Cardiac muscle cell (in vitro differentiated cells and primary cell): ENCODE data around the gene MIPEP. TPM values are rescaled to one million over a fixed set of nuclear protein-coding genes. Genes with fewer than 3 reads are reported as not detected.

ENCODE experiments used
- DNase-seq, 2 donors: peaks; one replicate each; pipeline versions ENCODE4 v3.0.0 to v3.0.0-alpha.2; 2010 to 2017; ENCODE audit warnings: low read depth in 1 of 2, low spot score in 1 of 2
- H3K27ac ChIP-seq: fragments of 200-600 bp; sonication (generic); 2 replicates; pipeline ENCODE4 v1.5.1; 2016
- H3K27me3 ChIP-seq: fragments of 200-600 bp; sonication (generic); 2 replicates; pipeline ENCODE4 v1.6.0; 2016; ENCODE audit warnings: control low read depth
- H3K36me3 ChIP-seq: fragments of 200-600 bp; sonication (generic); 2 replicates; pipeline ENCODE4 v1.5.1; 2016; ENCODE audit warnings: control low read depth
- H3K4me1 ChIP-seq: fragments of 200-600 bp; sonication (generic); 2 replicates; pipeline ENCODE4 v1.8.1; 2017; ENCODE audit warnings: low read depth, mild to moderate bottlenecking, mixed run types
- H3K4me3 ChIP-seq: fragments of 200-600 bp; sonication (generic); 2 replicates; pipeline ENCODE4 v1.5.1; 2016; ENCODE audit warnings: mild to moderate bottlenecking
- H3K9me3 ChIP-seq: fragments of 200-600 bp; sonication (generic); 2 replicates; pipeline ENCODE4 v1.5.1; 2017; ENCODE audit warnings: low read depth, mild to moderate bottlenecking, control low read depth
- polyA plus RNA-seq: library from polyadenylated mRNA; unstranded; fragments of >200 nt; fragmentation: Nextera tagmentation; extraction: Ambion mirVana; gene quantifications from 2 replicates; pipeline ENCODE4 v1.2.1, GENCODE V29; 2016
- total RNA-seq: library from RNA; depleted of rRNA; stranded (reverse); fragments of >200 nt; gene quantifications from 2 replicates; pipeline ENCODE4 v1.2.3, GENCODE V29; 2016
- TF ChIP-seq, protein P1 (sequence below): IDR thresholded peaks from 2 replicates; pipeline ENCODE4 v1.5.1; 2012; ENCODE audit warnings: low read depth, mild to moderate bottlenecking, low read length

The MIPEP gene
- total and polyA plus RNA-seq, 2 experiments from 2014 or later, result 12.5 to 22.9 TPM

DNA sequence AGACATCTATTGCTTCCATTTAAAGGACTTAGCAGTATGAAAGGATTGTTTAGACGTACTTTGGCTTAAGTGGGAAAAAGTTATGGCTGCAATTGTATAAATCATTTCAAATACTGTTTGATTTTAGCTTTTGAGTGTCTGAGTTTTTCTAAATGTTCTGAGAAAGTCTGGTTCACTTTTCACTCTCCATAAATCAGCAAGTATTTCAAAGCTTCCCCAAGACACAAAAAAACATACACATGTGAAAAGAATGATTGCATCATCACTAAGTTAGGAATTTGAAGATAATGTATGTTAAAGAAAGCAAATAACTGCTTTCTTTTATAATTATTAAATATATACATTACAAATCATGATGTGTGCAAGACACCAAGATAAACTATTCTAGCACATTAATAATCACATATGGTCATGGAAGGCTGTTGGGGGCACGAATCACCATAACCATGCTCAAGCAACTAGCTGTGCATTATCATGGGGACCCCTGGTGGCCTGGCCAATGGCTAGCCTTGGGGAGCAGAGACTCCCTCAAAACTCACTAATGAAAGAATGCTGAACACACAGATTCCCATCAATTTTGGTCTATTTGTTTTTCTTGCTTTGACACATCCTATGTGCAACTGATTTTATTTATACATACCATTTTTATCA, 111.1 kb downstream of the MIPEP start:
- no peak for DNase-seq
- H3K9me3 ChIP-seq, result no peaks in the 10 kb centered on the region
- TF ChIP-seq, protein P1, sequence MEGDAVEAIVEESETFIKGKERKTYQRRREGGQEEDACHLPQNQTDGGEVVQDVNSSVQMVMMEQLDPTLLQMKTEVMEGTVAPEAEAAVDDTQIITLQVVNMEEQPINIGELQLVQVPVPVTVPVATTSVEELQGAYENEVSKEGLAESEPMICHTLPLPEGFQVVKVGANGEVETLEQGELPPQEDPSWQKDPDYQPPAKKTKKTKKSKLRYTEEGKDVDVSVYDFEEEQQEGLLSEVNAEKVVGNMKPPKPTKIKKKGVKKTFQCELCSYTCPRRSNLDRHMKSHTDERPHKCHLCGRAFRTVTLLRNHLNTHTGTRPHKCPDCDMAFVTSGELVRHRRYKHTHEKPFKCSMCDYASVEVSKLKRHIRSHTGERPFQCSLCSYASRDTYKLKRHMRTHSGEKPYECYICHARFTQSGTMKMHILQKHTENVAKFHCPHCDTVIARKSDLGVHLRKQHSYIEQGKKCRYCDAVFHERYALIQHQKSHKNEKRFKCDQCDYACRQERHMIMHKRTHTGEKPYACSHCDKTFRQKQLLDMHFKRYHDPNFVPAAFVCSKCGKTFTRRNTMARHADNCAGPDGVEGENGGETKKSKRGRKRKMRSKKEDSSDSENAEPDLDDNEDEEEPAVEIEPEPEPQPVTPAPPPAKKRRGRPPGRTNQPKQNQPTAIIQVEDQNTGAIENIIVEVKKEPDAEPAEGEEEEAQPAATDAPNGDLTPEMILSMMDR, result peak; percentile 29

DNA sequence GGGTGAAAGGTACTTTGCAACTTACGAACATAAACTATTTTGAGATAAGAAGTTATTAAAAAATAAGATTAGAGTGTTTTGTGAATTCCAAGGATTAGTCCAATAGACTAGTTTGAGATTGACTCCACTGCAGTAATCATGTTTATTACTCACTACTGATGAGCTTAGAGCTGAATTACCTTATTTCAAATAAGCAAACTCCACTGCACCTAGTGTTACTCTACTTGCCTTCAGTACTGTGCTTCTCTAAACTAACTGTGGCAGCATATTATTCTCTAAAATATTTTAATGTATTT, 111.7 kb downstream of the MIPEP start:
- Histone ChIP-seq H3K27ac (no peak overlapping the region), H3K27me3 (no peaks in the 10 kb centered on the region), H3K4me1 (peaks cover 3% of the 10 kb centered on the region), H3K4me3 (no peak overlapping the region), H3K36me3 (no peaks in the 10 kb centered on the region), H3K9me3 (no peaks in the 10 kb centered on the region)
- no peak for DNase-seq
- TF ChIP-seq, protein P1, result no peak

More for the DNA sequence above, 111.1 kb downstream of the MIPEP start:
- H3K36me3 ChIP-seq, result no peaks in the 10 kb centered on the region
- H3K27ac ChIP-seq, result no peak overlapping the region
- H3K4me3 ChIP-seq, result no peak overlapping the region
- H3K27me3 ChIP-seq, result no peaks in the 10 kb centered on the region
- H3K4me1 ChIP-seq, result no peaks in the 10 kb centered on the region

DNA sequence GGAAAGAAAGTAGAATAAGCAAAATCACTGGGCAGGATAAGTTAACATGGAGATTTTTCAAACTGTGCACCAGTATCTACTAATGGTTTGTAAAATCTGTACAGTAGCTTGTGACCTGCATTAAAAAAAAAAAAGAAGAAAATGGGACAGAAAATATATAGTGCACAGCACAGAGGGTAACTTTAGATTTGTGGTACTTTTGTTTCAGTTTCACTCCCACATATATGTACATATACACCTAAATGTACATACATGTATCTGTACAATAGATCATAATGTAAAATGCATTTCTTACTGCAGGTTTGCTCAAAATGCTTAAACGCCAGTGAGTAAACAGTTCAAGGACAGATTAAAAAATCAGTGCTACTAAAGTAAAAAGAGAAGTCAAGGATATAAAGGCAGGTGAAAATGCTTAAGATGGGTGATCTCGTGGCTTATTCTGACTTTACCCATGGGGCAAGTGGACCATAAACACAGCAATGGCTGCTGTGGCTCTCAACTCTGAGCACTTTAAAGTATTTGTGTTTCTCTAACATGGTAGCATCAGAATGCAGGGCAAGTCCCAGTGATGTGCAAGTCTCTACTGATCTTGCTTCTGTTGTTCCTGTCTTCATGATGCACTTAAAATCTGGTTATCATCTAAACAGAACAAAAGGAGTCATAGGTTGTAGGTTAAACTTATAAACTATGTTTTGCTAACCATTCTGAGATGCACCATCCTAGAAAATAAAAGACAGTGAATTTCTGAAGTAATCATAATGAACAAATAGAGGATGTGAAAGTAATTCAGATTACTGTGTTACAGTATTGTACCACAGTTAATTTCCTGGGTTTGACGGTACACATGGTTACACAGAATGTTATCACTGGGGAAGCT, 112.3 kb downstream of the MIPEP start:
- Histone ChIP-seq H3K9me3 (no peaks in the 10 kb centered on the region), H3K4me3 (no peak overlapping the region), H3K4me1 (peaks cover 7% of the 10 kb centered on the region), H3K36me3 (no peaks in the 10 kb centered on the region), H3K27me3 (no peaks in the 10 kb centered on the region), H3K27ac (no peak overlapping the region)
- TF ChIP-seq, protein P1, result no peak
- peak in 1 of 2 donors; percentile 42 for DNase-seq

DNA sequence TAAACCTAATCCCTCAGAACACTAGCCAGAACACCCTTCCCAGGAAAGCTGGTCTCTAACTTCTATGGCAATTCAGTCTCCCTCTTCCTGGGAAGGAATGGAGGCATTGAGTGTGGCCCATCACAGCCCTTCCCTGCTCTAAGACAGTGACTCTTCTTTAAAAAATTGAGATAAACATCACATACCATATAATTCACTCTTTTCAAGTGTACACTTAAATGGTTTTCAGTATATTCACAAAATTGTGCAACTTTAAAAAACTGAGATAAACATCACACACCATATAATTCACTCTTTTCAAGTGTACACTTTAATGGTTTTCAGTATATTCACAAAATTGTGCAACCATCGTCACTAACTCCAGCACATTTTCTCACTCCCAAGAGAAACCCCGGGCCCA, 116.5 kb downstream of the MIPEP start:
- no peak for DNase-seq
- no peak overlapping the region for H3K27ac ChIP-seq
- no peaks in the 10 kb centered on the region for H3K36me3 ChIP-seq
- H3K4me1 ChIP-seq, result peaks cover 7% of the 10 kb centered on the region
- H3K9me3 ChIP-seq, result no peaks in the 10 kb centered on the region
- H3K4me3 ChIP-seq, result no peak overlapping the region
- TF ChIP-seq, protein P1, result no peak
- H3K27me3 ChIP-seq, result no peaks in the 10 kb centered on the region

DNA sequence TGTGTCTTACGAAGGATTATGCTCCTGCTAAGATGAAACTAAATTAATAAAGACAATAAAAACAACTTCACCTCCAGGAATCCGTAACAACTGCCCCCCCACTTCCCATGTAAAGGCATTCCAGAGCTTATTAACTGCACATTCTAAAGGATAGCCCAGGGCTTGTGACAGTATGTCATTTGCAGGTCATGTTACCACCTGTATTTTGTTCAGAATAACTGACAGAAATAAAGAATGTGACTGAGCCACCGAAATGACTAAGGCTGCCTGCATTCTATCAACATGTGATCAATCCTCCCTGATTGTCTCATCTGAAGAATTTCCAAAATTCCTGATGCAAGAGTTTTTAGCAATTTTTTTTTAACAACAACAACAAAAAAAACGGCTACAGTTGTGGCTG, 117.2 kb downstream of the MIPEP start:
- no peak overlapping the region for H3K4me3 ChIP-seq
- peak in 1 of 2 donors; percentile 19 for DNase-seq
- H3K9me3 ChIP-seq, result no peaks in the 10 kb centered on the region
- no peak overlapping the region for H3K27ac ChIP-seq
- H3K27me3 ChIP-seq, result no peaks in the 10 kb centered on the region
- TF ChIP-seq, protein P1, result no peak
- H3K4me1 ChIP-seq, result peaks cover 7% of the 10 kb centered on the region
- H3K36me3 ChIP-seq, result no peaks in the 10 kb centered on the region
